ENCODE results near the gene RRP1. TPM values are rescaled to one million over a fixed set of nuclear protein-coding genes. Genes with fewer than 3 reads are reported as not detected.

RRP1 gene
- total and polyA plus RNA-seq, 3 experiments from 2014 or later = 21.8 to 93.4 (median 87.4) TPM

DNA sequence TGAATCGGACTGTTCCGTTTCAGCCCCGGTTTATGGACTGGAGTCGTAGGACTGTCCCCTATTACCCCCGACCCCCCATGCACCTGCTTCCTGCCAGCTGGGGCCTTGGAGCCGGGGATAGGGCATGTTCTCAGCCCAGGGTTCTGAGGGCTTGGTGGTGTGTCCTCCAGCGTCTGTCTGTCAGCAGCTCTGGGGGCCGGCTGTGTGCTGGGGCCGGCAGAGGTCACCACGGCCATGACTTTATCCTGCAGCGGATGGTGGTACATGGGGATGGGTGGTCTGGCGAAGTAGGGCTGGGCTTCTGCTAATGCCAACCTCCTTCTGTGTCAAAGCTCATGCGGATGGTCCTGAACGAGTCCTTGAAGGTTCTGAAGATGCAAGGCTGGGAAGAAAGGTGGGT, 5.5 kb downstream of the RRP1 start:
- H3K9me3 Mint-ChIP-seq = no peaks in the 10 kb centered on the region
- H3K4me3 Mint-ChIP-seq = peak overlapping the region in 1 of 7 donors; percentile 25
- H3K27me3 Mint-ChIP-seq = no peaks in the 10 kb centered on the region
- Histone ChIP-seq H3K4me1 (ENCODE audit: insufficient read depth, low read length) (peaks cover 12% of the 10 kb centered on the region), H3K27me3 (ENCODE audit: insufficient read depth, low read length, poor library complexity, severe bottlenecking) (no peaks in the 10 kb centered on the region), H3K9me3 (ENCODE audit: low read length) (no peaks in the 10 kb centered on the region), H3K27ac (ENCODE audit: low read depth, low read length) (no peak overlapping the region), H3K4me3 (ENCODE audit: low read length) (no peak overlapping the region), H3K36me3 (ENCODE audit: insufficient read depth, low read length) (peaks cover 55% of the 10 kb centered on the region)
- ChIA-PET CTCF (no interaction called here), POLR2A (no interaction called here)
- peaks cover 0 to 89% (median 6%) of the 10 kb centered on the region in 3 donors for H3K36me3 Mint-ChIP-seq
- H3K27ac Mint-ChIP-seq = peak overlapping the region in 1 of 8 donors; percentile 27
- no peak for DNase-seq
- H3K4me1 Mint-ChIP-seq = peaks cover 21 to 24% (median 23%) of the 10 kb centered on the region in 3 donors

DNA sequence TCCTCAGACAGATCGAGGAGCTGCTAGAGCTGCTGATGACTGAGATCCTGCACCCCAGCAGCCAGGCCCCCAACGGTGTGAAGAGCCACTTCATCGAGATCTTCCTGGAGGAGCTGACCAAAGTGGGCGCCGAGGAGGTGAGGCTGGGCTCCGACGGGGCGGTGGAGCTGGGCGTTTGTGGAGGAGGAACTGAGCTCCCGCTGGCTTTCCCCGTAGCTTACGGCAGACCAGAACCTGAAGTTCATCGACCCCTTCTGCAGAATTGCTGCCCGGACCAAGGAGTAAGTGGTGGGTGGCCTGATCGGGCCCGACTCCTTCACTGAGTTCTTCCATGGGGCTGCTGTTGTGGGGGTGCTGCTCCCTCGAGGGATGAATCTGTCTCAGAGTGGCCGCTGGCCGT, 8.0 kb downstream of the RRP1 start:
- H3K4me3 Mint-ChIP-seq = no peak overlapping the region
- H3K4me1 Mint-ChIP-seq = peaks cover 2 to 3% (median 3%) of the 10 kb centered on the region in 3 donors
- no peaks in the 10 kb centered on the region for H3K9me3 Mint-ChIP-seq
- Histone ChIP-seq H3K36me3 (ENCODE audit: insufficient read depth, low read length) (peaks cover 51% of the 10 kb centered on the region), H3K9me3 (ENCODE audit: low read length) (no peaks in the 10 kb centered on the region), H3K4me1 (ENCODE audit: insufficient read depth, low read length) (no peaks in the 10 kb centered on the region), H3K27ac (ENCODE audit: low read depth, low read length) (no peak overlapping the region), H3K27me3 (ENCODE audit: insufficient read depth, low read length, poor library complexity, severe bottlenecking) (no peaks in the 10 kb centered on the region), H3K4me3 (ENCODE audit: low read length) (no peak overlapping the region)
- no peaks in the 10 kb centered on the region for H3K27me3 Mint-ChIP-seq
- H3K27ac Mint-ChIP-seq = no peak overlapping the region
- POLR2A ChIA-PET = no interaction called here
- CTCF ChIA-PET = no interaction called here
- no peak for DNase-seq
- H3K36me3 Mint-ChIP-seq = peaks cover 0 to 99% (median 11%) of the 10 kb centered on the region in 3 donors

DNA sequence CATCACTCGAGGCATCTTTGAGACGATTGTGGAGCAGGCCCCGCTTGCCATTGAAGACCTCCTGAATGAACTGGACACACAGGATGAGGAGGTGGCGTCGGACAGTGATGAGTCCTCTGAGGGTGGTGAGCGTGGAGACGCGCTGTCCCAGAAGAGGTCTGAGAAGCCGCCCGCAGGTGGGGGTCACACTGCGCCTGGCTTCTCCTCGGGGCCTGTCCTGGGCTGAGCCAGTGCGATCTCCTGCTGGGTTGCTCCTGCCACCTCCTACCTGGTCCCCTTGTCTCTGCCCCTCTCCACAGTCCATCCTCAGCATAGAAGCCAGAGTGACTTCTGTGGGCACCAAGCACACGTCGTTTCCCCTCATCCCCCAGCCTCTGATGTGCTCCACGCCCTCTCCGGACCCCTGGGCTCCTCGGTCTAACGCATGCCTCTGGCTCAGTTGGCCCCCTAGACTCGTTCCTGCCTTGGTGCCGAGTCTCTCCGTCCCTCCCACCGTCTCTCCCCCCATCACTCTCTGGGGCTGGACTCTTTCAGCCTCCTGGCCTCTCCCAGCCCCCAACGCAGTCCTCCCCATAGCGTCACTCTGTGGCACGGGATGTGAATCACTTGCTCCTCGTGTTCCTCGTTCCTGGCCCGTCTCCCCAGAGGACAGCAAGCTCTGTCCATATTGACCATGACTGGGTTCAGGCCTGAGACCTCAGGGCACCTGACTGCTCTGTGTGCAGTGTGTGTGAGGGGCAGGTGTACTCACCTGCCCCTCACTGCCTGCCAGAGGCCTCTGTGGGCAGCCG, 8.7 kb downstream of the RRP1 start:
- no peak overlapping the region for H3K27ac ChIP-seq (ENCODE audit: low read depth, low read length)
- POLR2A ChIA-PET = no interaction called here
- no peaks in the 10 kb centered on the region for H3K9me3 ChIP-seq (ENCODE audit: low read length)
- H3K27ac Mint-ChIP-seq = peak overlapping the region in 1 of 8 donors; percentile 87
- no peaks in the 10 kb centered on the region for H3K27me3 Mint-ChIP-seq
- CTCF ChIA-PET = no interaction called here
- DNase-seq = no peak
- no peaks in the 10 kb centered on the region for H3K4me1 ChIP-seq (ENCODE audit: insufficient read depth, low read length)
- no peaks in the 10 kb centered on the region for H3K9me3 Mint-ChIP-seq
- no peak overlapping the region for H3K4me3 ChIP-seq (ENCODE audit: low read length)
- H3K4me1 Mint-ChIP-seq = peaks cover 0 to 2% (median 0%) of the 10 kb centered on the region in 3 donors
- H3K36me3 ChIP-seq (ENCODE audit: insufficient read depth, low read length) = peaks cover 44% of the 10 kb centered on the region
- no peak overlapping the region for H3K4me3 Mint-ChIP-seq
- H3K36me3 Mint-ChIP-seq = peaks cover 0 to 99% (median 11%) of the 10 kb centered on the region in 3 donors
- H3K27me3 ChIP-seq (ENCODE audit: insufficient read depth, low read length, poor library complexity, severe bottlenecking) = no peaks in the 10 kb centered on the region

- H3K4me3 ChIP-seq (ENCODE audit: low read length) = no peak overlapping the region
- no peak overlapping the region for H3K27ac ChIP-seq (ENCODE audit: low read depth, low read length)
- no peak for DNase-seq
- Mint-ChIP-seq H3K27ac (no peak overlapping the region), H3K4me1 (no peaks in the 10 kb centered on the region), H3K9me3 (no peaks in the 10 kb centered on the region), H3K27me3 (no peaks in the 10 kb centered on the region), H3K36me3 (peaks cover 0 to 96% (median 9%) of the 10 kb centered on the region in 3 donors), H3K4me3 (no peak overlapping the region)
- H3K27me3 ChIP-seq (ENCODE audit: insufficient read depth, low read length, poor library complexity, severe bottlenecking) = no peaks in the 10 kb centered on the region
- peaks cover 32% of the 10 kb centered on the region for H3K36me3 ChIP-seq (ENCODE audit: insufficient read depth, low read length)
- no peaks in the 10 kb centered on the region for H3K4me1 ChIP-seq (ENCODE audit: insufficient read depth, low read length)
- ChIA-PET CTCF (no interaction called here), POLR2A (no interaction called here)
- no peaks in the 10 kb centered on the region for H3K9me3 ChIP-seq (ENCODE audit: low read length)
Observed at GRCh38 chr21:43799301-43799840, 10.0 kb downstream of the RRP1 start.

- no peaks in the 10 kb centered on the region for H3K9me3 ChIP-seq (ENCODE audit: low read length)
- Mint-ChIP-seq H3K27me3 (no peaks in the 10 kb centered on the region), H3K9me3 (no peaks in the 10 kb centered on the region), H3K4me3 (no peak overlapping the region), H3K4me1 (no peaks in the 10 kb centered on the region), H3K27ac (peak overlapping the region in 2 of 8 donors; percentile 54 to 81), H3K36me3 (peaks cover 0 to 89% (median 7%) of the 10 kb centered on the region in 3 donors)
- no peaks in the 10 kb centered on the region for H3K27me3 ChIP-seq (ENCODE audit: insufficient read depth, low read length, poor library complexity, severe bottlenecking)
- peaks cover 32% of the 10 kb centered on the region for H3K36me3 ChIP-seq (ENCODE audit: insufficient read depth, low read length)
- no peak for DNase-seq
- no peak overlapping the region for H3K4me3 ChIP-seq (ENCODE audit: low read length)
- no peak overlapping the region for H3K27ac ChIP-seq (ENCODE audit: low read depth, low read length)
- ChIA-PET POLR2A (no interaction called here), CTCF (interaction anchor here (1.3 kb wide), 1 partner anchor 140 kb away, joined by 4 read pairs; no protein-coding TSS in a partner anchor)
- no peaks in the 10 kb centered on the region for H3K4me1 ChIP-seq (ENCODE audit: insufficient read depth, low read length)
Observed at GRCh38 chr21:43800124-43800523, 10.7 kb downstream of the RRP1 start.

DNA sequence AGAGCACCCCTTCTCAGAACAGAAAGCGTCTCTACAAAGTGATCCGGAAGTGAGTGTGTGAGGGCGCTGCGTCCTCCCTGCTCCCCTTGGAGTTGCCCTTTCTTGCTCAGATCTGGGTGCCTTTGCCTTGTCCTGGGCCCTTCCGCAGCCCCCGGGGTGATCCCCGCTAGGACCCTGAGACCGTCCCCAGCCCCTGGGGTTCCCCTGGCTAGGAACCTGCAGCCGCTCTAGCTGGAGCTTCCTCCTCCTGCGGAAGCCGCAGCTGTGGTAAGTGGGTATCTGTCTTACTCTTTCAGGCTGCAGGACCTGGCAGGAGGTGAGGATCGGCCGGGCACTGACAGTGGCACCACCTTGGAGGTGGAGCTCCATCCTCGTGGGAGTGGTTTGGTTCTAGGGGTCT, 11.2 kb downstream of the RRP1 start:
- Mint-ChIP-seq H3K9me3 (no peaks in the 10 kb centered on the region), H3K27me3 (no peaks in the 10 kb centered on the region), H3K4me3 (no peak overlapping the region), H3K27ac (peak overlapping the region in 1 of 8 donors; percentile 81), H3K4me1 (no peaks in the 10 kb centered on the region), H3K36me3 (peaks cover 0 to 85% (median 5%) of the 10 kb centered on the region in 3 donors)
- no peak for DNase-seq
- CTCF ChIA-PET = interaction anchor here (1.3 kb wide), 1 partner anchor 139 kb away, joined by 4 read pairs; no protein-coding TSS in a partner anchor
- Histone ChIP-seq H3K4me1 (ENCODE audit: insufficient read depth, low read length) (no peaks in the 10 kb centered on the region), H3K27ac (ENCODE audit: low read depth, low read length) (no peak overlapping the region), H3K4me3 (ENCODE audit: low read length) (no peak overlapping the region), H3K9me3 (ENCODE audit: low read length) (no peaks in the 10 kb centered on the region), H3K27me3 (ENCODE audit: insufficient read depth, low read length, poor library complexity, severe bottlenecking) (no peaks in the 10 kb centered on the region), H3K36me3 (ENCODE audit: insufficient read depth, low read length) (peaks cover 32% of the 10 kb centered on the region)
- POLR2A ChIA-PET = no interaction called here

DNA sequence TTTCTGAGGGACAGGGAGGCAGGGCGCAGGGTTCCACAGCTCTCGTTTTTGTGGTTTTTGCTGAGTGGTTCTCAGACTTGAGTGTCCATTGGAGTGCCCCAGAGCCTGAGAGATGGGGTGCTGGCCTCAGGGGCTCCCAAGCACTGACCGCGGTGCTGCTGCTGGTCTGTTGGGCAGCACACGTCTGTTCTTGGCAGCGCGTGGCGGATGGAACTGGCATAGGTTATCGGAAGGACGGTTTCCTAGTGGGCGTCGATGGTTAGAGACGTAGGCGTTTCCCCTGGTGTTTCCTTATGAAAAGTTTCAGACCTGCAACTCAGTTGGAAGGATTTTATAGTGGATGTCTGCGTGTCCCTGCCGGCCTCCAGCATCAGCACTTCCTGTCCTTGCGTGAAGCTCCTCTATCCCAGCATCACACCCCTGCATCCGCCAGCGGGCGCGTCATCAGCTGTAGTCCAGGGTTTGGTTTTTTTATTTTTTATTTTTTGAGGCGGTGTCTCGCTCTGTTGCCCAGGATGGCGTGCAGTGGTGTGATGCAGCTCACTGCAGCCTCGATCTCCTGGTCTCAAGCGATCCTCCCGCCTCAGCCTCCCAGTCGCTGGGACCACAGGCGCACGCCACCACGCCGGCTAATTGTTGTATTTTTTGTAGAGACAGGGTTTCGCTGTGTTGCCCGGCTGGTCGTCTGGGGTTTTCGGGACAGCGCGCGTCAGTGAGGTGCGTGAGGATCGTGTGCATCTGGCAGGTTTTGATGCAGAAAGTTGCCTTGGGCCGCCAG, 11.8 kb downstream of the RRP1 start:
- POLR2A ChIA-PET = no interaction called here
- no peak for DNase-seq
- peaks cover 32% of the 10 kb centered on the region for H3K36me3 ChIP-seq (ENCODE audit: insufficient read depth, low read length)
- H3K27me3 ChIP-seq (ENCODE audit: insufficient read depth, low read length, poor library complexity, severe bottlenecking) = no peaks in the 10 kb centered on the region
- Mint-ChIP-seq H3K27me3 (peaks cover 0 to 1% of the 10 kb centered on the region in 2 donors), H3K27ac (peak overlapping the region in 1 of 8 donors; percentile 50), H3K9me3 (no peaks in the 10 kb centered on the region), H3K36me3 (peaks cover 0 to 83% (median 5%) of the 10 kb centered on the region in 3 donors), H3K4me3 (no peak overlapping the region), H3K4me1 (no peaks in the 10 kb centered on the region)
- H3K9me3 ChIP-seq (ENCODE audit: low read length) = no peaks in the 10 kb centered on the region
- H3K4me1 ChIP-seq (ENCODE audit: insufficient read depth, low read length) = no peaks in the 10 kb centered on the region
- H3K27ac ChIP-seq (ENCODE audit: low read depth, low read length) = no peak overlapping the region
- CTCF ChIA-PET = interaction anchor here (1.3 kb wide), 1 partner anchor 139 kb away, joined by 4 read pairs; no protein-coding TSS in a partner anchor
- H3K4me3 ChIP-seq (ENCODE audit: low read length) = no peak overlapping the region
